Fibroblast of villous mesenchyme (primary cell): ENCODE data around the gene SCN1B. TPM values are rescaled to one million over a fixed set of nuclear protein-coding genes. Genes with fewer than 3 reads are reported as not detected.

ENCODE experiments used
- DNase-seq: peaks from one replicate; pipeline ENCODE4 v3.0.0-alpha.2; 2010; ENCODE audit warnings: low read depth
- H3K4me3 ChIP-seq: 2 replicates; pipeline ENCODE4 v1.5.1; 2011; ENCODE audit warnings: low read depth, mild to moderate bottlenecking, low read length
- CTCF ChIP-seq: IDR thresholded peaks from 2 replicates; pipeline ENCODE4 v1.5.1; 2012; ENCODE audit warnings: low read depth, mild to moderate bottlenecking, low read length; ENCODE audit not compliant: insufficient read depth
- total RNA-seq: library from RNA; depleted of rRNA; stranded (reverse); fragments of >200 nt; gene quantifications from 2 replicates; pipeline ENCODE4 v1.2.3, GENCODE V29; 2012

The SCN1B gene
- total RNA-seq, 1 donor = 2.6 TPM

GRCh38 chr19:35060160-35060855 is 30.0 kb downstream of the SCN1B start:
- no peak for TF ChIP-seq CTCF
- no peak for DNase-seq
- H3K4me3 ChIP-seq = no peak overlapping the region

- H3K4me3 ChIP-seq = no peak overlapping the region
- DNase-seq = no peak
- no peak for TF ChIP-seq CTCF
Measured at GRCh38 chr19:35061583-35062373, 31.5 kb downstream of the SCN1B start.

GRCh38 chr19:35062942-35063341 is 32.7 kb downstream of the SCN1B start:
- no peak overlapping the region for H3K4me3 ChIP-seq
- no peak for TF ChIP-seq CTCF
- DNase-seq = no peak

- H3K4me3 ChIP-seq = no peak overlapping the region
- TF ChIP-seq CTCF = no peak
- DNase-seq = peak; percentile 14
Measured at GRCh38 chr19:35063940-35064818, 33.9 kb downstream of the SCN1B start.

GRCh38 chr19:35065574-35065973 is 35.3 kb downstream of the SCN1B start:
- H3K4me3 ChIP-seq = no peak overlapping the region
- TF ChIP-seq CTCF = no peak
- DNase-seq = no peak

GRCh38 chr19:35066121-35066520 is 35.9 kb downstream of the SCN1B start:
- no peak for TF ChIP-seq CTCF
- H3K4me3 ChIP-seq = no peak overlapping the region
- no peak for DNase-seq
